BE2C (cell line): ENCODE measurements around the gene SLC2A6.

Source experiments
- DNase-seq: peaks from one replicate; pipeline ENCODE4 v3.0.0-alpha.2; 2020
- H3K27me3 ChIP-seq: fragments of 250-450 bp; sonication (Bioruptor Pico); 2 replicates; pipeline ENCODE4 v1.5.1; 2020; ENCODE audit warnings: mild to moderate bottlenecking
- H3K36me3 ChIP-seq: fragments of 250-450 bp; sonication (Bioruptor Pico); 2 replicates; pipeline ENCODE4 v1.5.1; 2020; ENCODE audit warnings: mild to moderate bottlenecking
- H3K4me1 ChIP-seq: fragments of 250-450 bp; sonication (Bioruptor Pico); 2 replicates; pipeline ENCODE4 v1.5.1; 2020
- H3K4me3 ChIP-seq: 2 replicates; pipeline ENCODE4 v1.5.1; 2011; ENCODE audit warnings: low read depth, low read length
- H3K9me3 ChIP-seq: fragments of 250-450 bp; sonication (Bioruptor Pico); 2 replicates; pipeline ENCODE4 v1.5.1; 2020
- TF ChIP-seq, protein P1 (sequence below): IDR thresholded peaks from 2 replicates; pipeline ENCODE4 v1.5.1; 2012; ENCODE audit warnings: mild to moderate bottlenecking, low read depth, low read length

The SLC2A6 gene

DNA sequence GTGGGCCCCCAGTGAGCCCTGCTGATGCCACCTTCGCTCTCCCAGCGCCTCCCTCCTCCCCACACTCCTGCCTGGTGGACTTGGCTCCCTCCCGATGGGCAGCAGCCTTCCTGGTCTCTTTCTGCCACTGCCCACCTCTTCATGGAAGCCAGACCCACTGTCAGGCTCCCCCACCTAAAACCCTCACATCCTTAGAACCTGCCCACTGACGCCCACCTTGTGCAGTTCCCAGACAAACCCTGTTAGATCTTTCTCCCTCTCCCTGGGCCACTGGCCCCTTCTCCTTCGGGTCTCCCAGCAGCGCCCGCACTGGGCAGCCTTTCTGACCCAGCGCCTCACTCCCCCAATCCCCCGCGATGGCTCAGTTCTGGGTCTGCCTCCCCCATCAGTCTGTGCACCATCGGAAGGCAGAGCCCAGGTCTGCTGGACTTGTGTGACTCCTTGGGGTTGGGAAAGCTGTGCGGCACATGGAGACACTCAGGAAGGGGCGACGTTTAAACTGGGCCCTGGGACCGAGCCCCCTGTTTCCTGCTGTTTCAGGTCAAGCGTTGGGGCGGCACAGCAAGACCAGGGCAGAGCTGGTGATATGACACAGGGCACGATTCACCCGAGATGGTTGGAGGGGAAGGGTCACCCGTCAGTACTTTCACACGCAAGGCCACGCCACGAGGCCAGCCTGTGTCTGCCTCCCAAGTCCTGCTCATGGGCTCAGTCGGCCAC is 28.5 kb upstream of the SLC2A6 start:
- DNase-seq = no peak
- peaks cover 12% of the 10 kb centered on the region for H3K4me1 ChIP-seq
- TF ChIP-seq, protein P1, sequence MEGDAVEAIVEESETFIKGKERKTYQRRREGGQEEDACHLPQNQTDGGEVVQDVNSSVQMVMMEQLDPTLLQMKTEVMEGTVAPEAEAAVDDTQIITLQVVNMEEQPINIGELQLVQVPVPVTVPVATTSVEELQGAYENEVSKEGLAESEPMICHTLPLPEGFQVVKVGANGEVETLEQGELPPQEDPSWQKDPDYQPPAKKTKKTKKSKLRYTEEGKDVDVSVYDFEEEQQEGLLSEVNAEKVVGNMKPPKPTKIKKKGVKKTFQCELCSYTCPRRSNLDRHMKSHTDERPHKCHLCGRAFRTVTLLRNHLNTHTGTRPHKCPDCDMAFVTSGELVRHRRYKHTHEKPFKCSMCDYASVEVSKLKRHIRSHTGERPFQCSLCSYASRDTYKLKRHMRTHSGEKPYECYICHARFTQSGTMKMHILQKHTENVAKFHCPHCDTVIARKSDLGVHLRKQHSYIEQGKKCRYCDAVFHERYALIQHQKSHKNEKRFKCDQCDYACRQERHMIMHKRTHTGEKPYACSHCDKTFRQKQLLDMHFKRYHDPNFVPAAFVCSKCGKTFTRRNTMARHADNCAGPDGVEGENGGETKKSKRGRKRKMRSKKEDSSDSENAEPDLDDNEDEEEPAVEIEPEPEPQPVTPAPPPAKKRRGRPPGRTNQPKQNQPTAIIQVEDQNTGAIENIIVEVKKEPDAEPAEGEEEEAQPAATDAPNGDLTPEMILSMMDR = no peak
- no peaks in the 10 kb centered on the region for H3K36me3 ChIP-seq
- no peaks in the 10 kb centered on the region for H3K9me3 ChIP-seq
- H3K27me3 ChIP-seq = no peaks in the 10 kb centered on the region
- no peak overlapping the region for H3K4me3 ChIP-seq

DNA sequence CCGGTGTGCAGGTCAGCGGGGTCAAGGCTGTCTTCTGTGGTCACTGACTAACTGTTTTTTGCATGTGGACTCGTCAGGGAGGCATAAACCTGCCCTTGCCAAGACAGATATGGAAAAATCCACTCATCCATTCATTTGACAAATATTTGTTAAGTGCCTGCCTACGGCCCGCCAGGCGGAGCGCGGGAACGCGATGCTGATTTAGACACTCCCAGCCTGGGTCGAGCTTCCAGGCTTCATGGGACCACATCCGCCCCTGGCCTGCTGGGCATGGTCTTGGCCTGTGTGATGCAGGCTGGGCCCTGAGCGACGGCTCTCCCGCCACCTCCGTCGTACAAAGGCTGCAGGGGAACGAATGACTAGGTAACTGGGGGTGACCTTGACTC is 27.7 kb upstream of the SLC2A6 start:
- no peak for DNase-seq
- TF ChIP-seq, protein P1 = no peak
- Histone ChIP-seq H3K4me1 (peaks cover 12% of the 10 kb centered on the region), H3K4me3 (no peak overlapping the region), H3K27me3 (no peaks in the 10 kb centered on the region), H3K9me3 (peaks cover 3% of the 10 kb centered on the region), H3K36me3 (no peaks in the 10 kb centered on the region)

DNA sequence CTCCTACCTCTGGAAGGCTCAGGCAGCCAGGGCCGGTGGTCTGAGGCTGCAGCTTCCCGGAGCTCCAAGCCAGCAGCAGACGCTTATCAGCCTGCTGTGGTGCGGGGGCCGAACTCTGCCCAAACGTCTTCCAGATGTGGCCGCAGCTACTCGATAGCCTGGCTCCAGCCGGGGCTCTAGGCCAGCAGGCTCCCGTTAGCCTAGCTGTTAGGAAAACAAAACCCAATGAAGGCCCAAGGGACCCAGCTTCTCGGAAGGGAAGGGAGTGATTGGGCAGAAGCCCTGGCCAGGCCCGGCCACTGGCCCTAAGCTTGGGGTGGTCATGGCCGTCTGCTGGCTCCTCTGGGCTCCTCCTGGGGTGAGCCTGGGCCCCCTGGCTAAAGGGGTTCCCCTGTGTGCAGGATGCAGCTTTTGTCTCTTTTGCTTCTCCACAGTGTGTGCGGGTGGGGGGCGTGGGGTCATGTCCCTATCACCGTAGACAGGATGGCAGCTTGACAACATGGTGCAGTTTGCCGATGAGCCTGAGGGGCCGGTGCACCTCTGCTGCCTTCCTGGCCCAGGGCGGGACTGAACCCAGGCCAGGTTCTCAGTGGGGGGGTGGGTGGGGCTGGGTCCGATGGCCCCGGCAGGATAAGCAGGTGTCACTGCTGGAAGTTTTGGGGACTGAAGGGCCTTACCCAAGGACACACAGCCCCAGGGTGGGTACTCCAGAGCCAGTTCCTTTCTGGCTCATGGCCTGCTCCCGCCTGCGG is 27.2 kb upstream of the SLC2A6 start:
- H3K36me3 ChIP-seq = no peaks in the 10 kb centered on the region
- TF ChIP-seq, protein P1 = no peak
- no peaks in the 10 kb centered on the region for H3K27me3 ChIP-seq
- no peak overlapping the region for H3K4me3 ChIP-seq
- peaks cover 4% of the 10 kb centered on the region for H3K9me3 ChIP-seq
- H3K4me1 ChIP-seq = peaks cover 12% of the 10 kb centered on the region
- no peak for DNase-seq

DNA sequence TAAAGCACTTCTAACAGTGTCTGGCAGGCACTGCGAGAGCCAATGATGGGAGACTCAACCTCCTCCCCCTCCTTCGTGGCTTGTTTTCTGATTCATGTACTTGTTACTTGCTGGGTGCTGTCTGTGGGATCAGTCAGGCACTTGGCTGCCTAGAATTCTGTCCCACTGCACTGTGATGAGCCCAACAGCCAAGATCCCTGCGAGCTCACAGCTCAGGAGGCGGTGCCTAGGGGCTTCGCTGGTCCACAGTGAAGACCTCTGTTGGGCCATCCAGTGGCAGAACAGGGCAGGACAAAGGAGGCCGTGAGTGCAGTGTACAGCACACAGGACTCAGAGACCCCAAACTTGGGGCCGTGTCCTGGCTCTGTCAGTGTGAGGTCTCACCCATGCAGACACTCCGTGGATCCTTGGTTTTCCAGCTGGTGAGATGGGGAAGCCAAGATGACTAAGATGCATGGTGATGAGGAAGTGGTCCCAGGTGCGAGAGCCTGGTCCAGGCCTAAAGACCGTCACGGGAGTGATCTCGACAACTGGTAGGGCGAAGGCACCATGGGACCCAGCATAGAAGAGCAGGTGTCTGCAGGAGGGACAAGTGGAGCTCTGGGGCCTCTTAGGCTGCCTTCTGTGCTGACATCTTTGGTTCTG is 26.4 kb upstream of the SLC2A6 start:
- Histone ChIP-seq H3K9me3 (peaks cover 4% of the 10 kb centered on the region), H3K36me3 (no peaks in the 10 kb centered on the region), H3K4me3 (no peak overlapping the region), H3K27me3 (no peaks in the 10 kb centered on the region), H3K4me1 (peaks cover 12% of the 10 kb centered on the region)
- TF ChIP-seq, protein P1 = no peak
- DNase-seq = no peak

DNA sequence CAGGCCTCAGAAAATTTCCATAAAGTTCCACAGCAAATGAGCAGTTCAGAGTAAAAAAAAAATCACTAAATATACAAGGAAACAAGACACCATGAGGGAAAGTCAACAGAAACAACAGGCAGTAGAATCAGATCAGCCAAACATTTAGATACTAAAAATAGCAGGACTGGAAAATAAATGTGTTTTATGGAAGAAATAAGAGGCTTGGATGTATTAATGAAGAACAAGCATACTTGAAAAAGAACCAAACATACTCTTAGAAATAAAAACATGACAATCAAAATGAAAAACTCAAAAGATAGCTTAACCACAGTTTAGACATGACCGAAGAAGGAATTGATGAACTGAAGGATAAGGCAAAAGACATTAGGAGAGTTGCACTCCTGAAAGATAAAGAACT is 23.2 kb upstream of the SLC2A6 start:
- H3K4me3 ChIP-seq = no peak overlapping the region
- H3K27me3 ChIP-seq = no peaks in the 10 kb centered on the region
- TF ChIP-seq, protein P1 = no peak
- no peaks in the 10 kb centered on the region; the same call in 1 of the 2 replicates for H3K4me1 ChIP-seq
- no peak for DNase-seq
- H3K9me3 ChIP-seq = peaks cover 4% of the 10 kb centered on the region
- no peaks in the 10 kb centered on the region for H3K36me3 ChIP-seq
